ENCODE data around the gene C5. TPM values are rescaled to one million over a fixed set of nuclear protein-coding genes. Genes with fewer than 3 reads are reported as not detected.

C5 gene
- total RNA-seq, 1 experiment from 2014 or later, result 0.66 TPM

DNA sequence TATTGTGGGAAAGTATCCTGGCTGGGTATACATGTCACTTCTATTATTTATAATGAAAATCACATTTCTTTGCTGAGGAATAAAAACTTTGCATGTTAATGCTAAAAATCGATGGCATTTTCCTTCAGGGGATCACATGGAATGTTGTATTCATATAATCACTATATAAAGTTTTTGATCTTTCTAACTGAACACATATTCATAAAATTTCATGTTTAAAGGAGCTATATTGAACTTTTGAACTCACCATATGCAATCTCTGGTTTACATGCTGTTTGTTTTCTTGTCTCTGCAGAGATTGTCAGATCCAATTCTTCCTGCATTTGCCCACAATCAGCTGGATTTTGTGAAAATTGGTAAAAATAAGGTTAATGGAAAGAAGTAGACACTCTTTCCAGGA is 90.1 kb downstream of the C5 start:
- no TSS peak for BruUV-seq (replicated peaks)
- no peak for DNase-seq (ENCODE audit: low read depth, low spot score)
- no peaks in the 10 kb centered on the region for H3K9me3 ChIP-seq (ENCODE audit: control insufficient read depth in 1 of 2, insufficient read depth in 1 of 2, low read depth in 1 of 2, low read length in 2 of 2)
- TF ChIP-seq JUND (IDR thresholded peaks at IDR 0.05) (no peak), SIN3A (IDR thresholded peaks at IDR 0.05; ENCODE audit: low read depth) (no peak)
- ATAC-seq, result no peak
- H3K9me2 ChIP-seq (ENCODE audit: insufficient read depth), result no peaks in the 10 kb centered on the region
- H3K4me3 ChIP-seq (replicated peaks in 1 of 2; ENCODE audit: low read depth in 1 of 2, low read length in 2 of 2), result no peak overlapping the region
- no peak overlapping the region for H3K4me2 ChIP-seq (ENCODE audit: low read length)
- ChIA-PET POLR2A (no interaction called here), RAD21 (ENCODE audit: low non-redundant PET in 1 of 2, low total read pairs in 2 of 2, uncharacterized antibody in 2 of 2, unreplicated experiment in 2 of 2) (no interaction called here), CTCF (interaction anchor here (2.0 kb wide), 1 partner anchor 21 kb away, joined by 9 read pairs; no protein-coding TSS in a partner anchor)
- no peaks in the 10 kb centered on the region for H3K79me2 ChIP-seq (ENCODE audit: insufficient read depth, low read length)
- H3K27me3 ChIP-seq (ENCODE audit: insufficient read depth, low read length), result no peaks in the 10 kb centered on the region
- H3K36me3 ChIP-seq (ENCODE audit: control insufficient read depth in 1 of 2, insufficient read depth in 2 of 2, low read length in 2 of 2), result no peaks in the 10 kb centered on the region
- no peaks in the 10 kb centered on the region for H4K20me1 ChIP-seq (ENCODE audit: insufficient read depth)
- H3K27ac ChIP-seq (ENCODE audit: low read depth, low read length), result no peak overlapping the region
- no peak overlapping the region for H3K9ac ChIP-seq (ENCODE audit: low read length)
- H2AFZ ChIP-seq (ENCODE audit: low read depth, low read length, poor library complexity, severe bottlenecking), result no peak overlapping the region
- intact Hi-C loops (cut with micrococcal nuclease), result no loop called here
- no peaks in the 10 kb centered on the region for H3K4me1 ChIP-seq (ENCODE audit: control insufficient read depth in 1 of 2, insufficient read depth in 2 of 2, low read length in 2 of 2)

- no peak overlapping the region for H3K9ac ChIP-seq (ENCODE audit: low read length)
- no peaks in the 10 kb centered on the region for H4K20me1 ChIP-seq (ENCODE audit: insufficient read depth)
- ATAC-seq (no peak), DNase-seq (ENCODE audit: low read depth, low spot score) (no peak)
- ChIA-PET CTCF (no interaction called here), RAD21 (ENCODE audit: low non-redundant PET in 1 of 2, low total read pairs in 2 of 2, uncharacterized antibody in 2 of 2, unreplicated experiment in 2 of 2) (no interaction called here), POLR2A (no interaction called here)
- no TSS peak for BruUV-seq (replicated peaks)
- H3K9me3 ChIP-seq (ENCODE audit: control insufficient read depth in 1 of 2, insufficient read depth in 1 of 2, low read depth in 1 of 2, low read length in 2 of 2), result no peaks in the 10 kb centered on the region
- H3K27ac ChIP-seq (ENCODE audit: low read depth, low read length), result no peak overlapping the region
- no peak overlapping the region for H3K4me2 ChIP-seq (ENCODE audit: low read length)
- H3K36me3 ChIP-seq (ENCODE audit: control insufficient read depth in 1 of 2, insufficient read depth in 2 of 2, low read length in 2 of 2), result no peaks in the 10 kb centered on the region
- intact Hi-C loops (cut with micrococcal nuclease), result no loop called here
- TF ChIP-seq JUND (IDR thresholded peaks at IDR 0.05) (no peak), ZFX (IDR thresholded peaks at IDR 0.05) (no peak), SRF (IDR thresholded peaks at IDR 0.05; ENCODE audit: low read depth) (no peak), EZH2phosphoT487 (IDR thresholded peaks at IDR 0.05; ENCODE audit: borderline replicate concordance) (no peak), ZBTB33 (IDR thresholded peaks at IDR 0.05; ENCODE audit: extremely low read depth, insufficient replicate concordance, low read length) (no peak), TCF7L2 (IDR thresholded peaks at IDR 0.05; ENCODE audit: borderline replicate concordance, extremely low read depth, insufficient read depth, insufficient read length) (no peak), YY1 (IDR thresholded peaks at IDR 0.05; ENCODE audit: extremely low read depth, insufficient replicate concordance, low read depth, low read length) (no peak), SP1 (IDR thresholded peaks at IDR 0.05; ENCODE audit: low read depth) (no peak), ZNF274 (IDR thresholded peaks at IDR 0.05; ENCODE audit: low read depth, low read length) (no peak)
- TF ChIP-seq, protein P1, sequence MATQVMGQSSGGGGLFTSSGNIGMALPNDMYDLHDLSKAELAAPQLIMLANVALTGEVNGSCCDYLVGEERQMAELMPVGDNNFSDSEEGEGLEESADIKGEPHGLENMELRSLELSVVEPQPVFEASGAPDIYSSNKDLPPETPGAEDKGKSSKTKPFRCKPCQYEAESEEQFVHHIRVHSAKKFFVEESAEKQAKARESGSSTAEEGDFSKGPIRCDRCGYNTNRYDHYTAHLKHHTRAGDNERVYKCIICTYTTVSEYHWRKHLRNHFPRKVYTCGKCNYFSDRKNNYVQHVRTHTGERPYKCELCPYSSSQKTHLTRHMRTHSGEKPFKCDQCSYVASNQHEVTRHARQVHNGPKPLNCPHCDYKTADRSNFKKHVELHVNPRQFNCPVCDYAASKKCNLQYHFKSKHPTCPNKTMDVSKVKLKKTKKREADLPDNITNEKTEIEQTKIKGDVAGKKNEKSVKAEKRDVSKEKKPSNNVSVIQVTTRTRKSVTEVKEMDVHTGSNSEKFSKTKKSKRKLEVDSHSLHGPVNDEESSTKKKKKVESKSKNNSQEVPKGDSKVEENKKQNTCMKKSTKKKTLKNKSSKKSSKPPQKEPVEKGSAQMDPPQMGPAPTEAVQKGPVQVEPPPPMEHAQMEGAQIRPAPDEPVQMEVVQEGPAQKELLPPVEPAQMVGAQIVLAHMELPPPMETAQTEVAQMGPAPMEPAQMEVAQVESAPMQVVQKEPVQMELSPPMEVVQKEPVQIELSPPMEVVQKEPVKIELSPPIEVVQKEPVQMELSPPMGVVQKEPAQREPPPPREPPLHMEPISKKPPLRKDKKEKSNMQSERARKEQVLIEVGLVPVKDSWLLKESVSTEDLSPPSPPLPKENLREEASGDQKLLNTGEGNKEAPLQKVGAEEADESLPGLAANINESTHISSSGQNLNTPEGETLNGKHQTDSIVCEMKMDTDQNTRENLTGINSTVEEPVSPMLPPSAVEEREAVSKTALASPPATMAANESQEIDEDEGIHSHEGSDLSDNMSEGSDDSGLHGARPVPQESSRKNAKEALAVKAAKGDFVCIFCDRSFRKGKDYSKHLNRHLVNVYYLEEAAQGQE (IDR thresholded peaks at IDR 0.05; ENCODE audit: low read depth), result no peak
- H3K27me3 ChIP-seq (ENCODE audit: insufficient read depth, low read length), result no peaks in the 10 kb centered on the region
- no peak overlapping the region for H2AFZ ChIP-seq (ENCODE audit: low read depth, low read length, poor library complexity, severe bottlenecking)
- H3K9me2 ChIP-seq (ENCODE audit: insufficient read depth), result no peaks in the 10 kb centered on the region
- no peaks in the 10 kb centered on the region for H3K4me1 ChIP-seq (ENCODE audit: control insufficient read depth in 1 of 2, insufficient read depth in 2 of 2, low read length in 2 of 2)
- no peaks in the 10 kb centered on the region for H3K79me2 ChIP-seq (ENCODE audit: insufficient read depth, low read length)
- no peak overlapping the region for H3K4me3 ChIP-seq (replicated peaks in 1 of 2; ENCODE audit: low read depth in 1 of 2, low read length in 2 of 2)
Measured at GRCh38 chr9:120956862-120957261, 93.2 kb downstream of the C5 start.

Data from HCT116 (cell line).